Iris pigment epithelial cell (primary cell): ENCODE data around the gene PYGB.
"Not testable (repeated sequence)": the region's sequence is repeated elsewhere in the genome, so short reads cannot be mapped to it uniquely, and the experiment has no call there.

Experiments
- DNase-seq: peaks from one replicate; pipeline ENCODE4 v3.0.0-alpha.2; 2011; ENCODE audit warnings: low read depth

PYGB gene

DNA sequence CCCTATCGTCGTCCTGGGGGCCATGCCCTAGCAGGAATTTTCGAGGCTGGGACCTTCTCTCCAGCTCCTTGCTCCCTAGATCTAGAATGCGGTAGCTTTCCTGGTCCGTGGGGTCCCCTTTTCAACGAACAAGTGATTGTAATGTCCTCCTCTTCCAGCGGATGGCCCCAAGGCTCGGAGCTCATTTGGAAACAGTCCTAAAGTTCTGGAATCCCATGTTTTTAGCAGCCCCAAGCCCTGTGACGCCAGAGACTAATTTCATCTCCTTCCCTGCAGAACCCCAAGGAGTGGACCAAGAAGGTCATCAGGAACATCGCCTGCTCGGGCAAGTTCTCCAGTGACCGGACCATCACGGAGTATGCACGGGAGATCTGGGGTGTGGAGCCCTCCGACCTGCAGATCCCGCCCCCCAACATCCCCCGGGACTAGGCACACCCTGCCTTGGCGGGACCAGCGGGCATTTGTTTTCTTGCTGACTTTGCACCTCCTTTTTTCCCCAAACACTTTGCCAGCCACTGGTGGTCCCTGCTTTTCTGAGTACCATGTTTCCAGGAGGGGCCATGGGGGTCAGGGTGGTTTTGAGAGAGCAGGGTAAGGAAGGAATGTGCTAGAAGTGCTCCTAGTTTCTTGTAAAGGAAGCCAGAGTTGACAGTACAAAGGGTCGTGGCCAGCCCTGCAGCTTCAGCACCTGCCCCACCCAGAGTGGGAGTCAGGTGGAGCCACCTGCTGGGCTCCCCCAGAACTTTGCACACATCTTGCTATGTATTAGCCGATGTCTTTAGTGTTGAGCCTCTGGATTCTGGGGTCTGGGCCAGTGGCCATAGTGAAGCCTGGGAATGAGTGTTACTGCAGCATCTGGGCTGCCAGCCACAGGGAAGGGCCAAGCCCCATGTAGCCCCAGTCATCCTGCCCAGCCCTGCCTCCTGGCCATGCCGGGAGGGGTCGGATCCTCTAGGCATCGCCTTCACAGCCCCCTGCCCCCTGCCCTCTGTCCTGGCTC lies 48.5 kb downstream of the PYGB start:
- peak; percentile 19 for DNase-seq

DNA sequence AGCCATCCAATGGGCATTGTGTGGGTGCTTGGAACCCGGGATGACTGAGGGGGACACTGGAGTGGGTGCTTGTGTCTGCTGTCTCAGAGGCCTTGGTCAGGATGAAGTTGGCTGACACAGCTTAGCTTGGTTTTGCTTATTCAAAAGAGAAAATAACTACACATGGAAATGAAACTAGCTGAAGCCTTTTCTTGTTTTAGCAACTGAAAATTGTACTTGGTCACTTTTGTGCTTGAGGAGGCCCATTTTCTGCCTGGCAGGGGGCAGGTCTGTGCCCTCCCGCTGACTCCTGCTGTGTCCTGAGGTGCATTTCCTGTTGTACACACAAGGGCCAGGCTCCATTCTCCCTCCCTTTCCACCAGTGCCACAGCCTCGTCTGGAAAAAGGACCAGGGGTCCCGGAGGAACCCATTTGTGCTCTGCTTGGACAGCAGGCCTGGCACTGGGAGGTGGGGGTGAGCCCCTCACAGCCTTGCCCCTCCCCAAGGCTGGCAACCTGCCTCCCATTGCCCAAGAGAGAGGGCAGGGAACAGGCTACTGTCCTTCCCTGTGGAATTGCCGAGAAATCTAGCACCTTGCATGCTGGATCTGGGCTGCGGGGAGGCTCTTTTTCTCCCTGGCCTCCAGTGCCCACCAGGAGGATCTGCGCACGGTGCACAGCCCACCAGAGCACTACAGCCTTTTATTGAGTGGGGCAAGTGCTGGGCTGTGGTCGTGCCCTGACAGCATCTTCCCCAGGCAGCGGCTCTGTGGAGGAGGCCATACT lies 49.4 kb downstream of the PYGB start:
- DNase-seq, result no peak

- DNase-seq, result peak; percentile 48
These were observed 51.9 kb downstream of the PYGB start for GRCh38 chr20:25299806-25300205.

DNA sequence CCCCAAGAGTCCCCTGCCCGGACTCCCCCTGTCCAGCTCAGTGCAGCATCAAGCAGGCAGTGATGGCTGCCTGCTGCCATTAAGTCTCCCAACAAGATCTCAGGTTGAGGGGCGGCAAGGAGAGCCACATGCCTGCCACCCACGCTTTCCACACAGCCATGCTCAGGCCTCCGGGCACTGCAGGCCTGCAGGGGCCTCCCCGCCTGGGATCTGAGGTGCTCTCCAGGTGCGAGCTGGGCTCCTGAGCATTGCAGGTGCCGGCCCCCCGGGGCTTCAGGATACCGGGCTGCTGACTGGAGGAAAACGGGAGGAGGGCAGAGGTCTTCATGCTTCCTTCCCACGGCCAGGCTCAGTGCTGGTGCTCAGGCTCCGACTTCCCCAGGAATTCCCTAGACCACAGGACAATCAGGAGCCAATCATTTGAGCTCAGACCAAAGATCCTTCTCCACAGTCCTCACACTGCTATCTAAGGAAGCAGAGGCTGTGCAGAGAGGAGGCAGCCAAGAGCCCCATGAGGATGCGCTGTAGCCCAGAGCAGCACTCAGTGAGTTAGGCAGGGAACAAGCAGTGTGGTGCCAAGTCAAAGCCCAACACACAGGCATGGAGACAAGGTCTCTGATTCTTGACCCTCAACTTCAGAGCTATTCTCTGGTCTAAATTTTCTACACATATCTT lies 52.7 kb downstream of the PYGB start:
- peak; percentile 35 for DNase-seq

- no peak for DNase-seq
These were observed 53.6 kb downstream of the PYGB start for GRCh38 chr20:25301357-25301920.

DNA sequence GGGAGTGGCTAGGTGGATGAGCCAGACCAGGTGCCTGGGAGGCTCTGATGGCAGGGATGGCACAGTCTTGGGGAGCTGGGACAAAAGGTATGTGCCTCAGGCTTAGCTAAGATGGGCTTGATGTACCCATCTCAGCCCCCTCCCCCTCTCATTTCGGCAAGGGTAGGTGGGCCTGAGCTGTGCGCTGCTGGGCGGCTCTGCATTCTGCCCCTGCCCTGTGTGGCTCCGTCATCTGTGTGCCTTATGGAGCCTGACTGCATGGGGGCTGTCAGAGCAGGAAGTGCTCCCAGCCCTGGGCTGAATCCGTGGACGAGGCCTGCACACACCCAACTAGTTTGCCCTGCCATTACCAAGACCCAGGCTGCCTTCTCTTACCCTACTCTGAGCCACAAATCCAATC lies 54.7 kb downstream of the PYGB start:
- no peak for DNase-seq

DNA sequence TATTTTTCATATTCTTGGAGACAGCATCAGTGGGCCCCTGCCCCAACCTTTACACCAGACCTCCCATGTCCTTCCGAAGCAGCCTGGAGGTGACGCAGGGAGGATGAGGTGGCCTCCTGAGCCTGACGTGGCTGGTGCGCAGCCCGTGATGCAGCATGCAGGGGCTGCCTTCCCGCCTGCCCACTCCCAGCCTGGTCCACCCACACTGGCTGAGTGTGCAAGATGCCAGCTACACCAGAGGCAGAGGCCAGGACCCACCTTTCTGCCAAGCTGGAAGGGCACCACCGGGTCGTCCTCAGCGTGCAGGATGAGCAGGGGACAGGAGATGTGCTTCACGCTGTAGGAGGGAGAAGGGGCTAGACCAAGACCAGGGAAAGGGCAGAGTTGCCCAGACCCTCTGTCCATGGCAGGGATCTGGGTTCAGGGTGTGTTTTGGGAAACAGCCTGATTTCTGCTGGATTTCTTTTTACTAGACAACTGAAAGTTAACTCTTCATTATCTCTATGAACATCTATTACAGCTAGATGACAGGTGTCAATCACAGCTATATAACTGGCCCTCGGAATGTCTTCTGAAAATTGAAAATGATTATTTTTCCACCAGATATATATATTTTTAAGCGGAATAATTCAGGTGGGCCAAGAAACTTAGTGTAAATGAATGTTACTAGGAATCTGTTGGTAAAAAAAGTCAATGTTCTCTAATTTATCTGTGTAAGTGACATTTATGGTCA lies 55.6 kb downstream of the PYGB start:
- DNase-seq, result no peak

DNA sequence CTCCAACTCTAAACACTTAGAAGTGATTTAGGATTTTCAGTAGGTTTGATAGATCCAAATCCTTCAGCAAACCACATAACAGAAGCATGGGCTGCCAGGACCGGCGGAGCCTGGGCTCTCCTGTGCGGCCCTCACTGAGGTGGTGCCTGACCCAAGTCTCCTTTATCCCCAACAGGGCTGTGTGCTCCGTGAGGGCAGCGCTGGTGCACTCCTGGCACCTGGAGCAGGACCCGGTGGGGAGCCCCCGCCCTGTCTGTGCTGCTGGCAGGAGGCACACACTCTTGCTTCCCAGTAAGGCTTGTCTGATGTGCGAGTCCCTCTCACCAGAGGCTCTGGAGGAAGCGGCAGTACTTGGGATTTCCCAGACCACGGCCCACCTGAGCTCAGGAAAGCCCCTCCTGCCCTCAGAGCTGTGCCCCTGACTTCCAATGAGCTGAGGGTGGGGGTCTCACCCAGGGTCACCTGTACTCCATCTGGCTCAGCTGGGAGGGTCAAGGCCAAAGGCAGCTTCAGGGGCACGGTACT lies 56.2 kb downstream of the PYGB start:
- no peak for DNase-seq

DNA sequence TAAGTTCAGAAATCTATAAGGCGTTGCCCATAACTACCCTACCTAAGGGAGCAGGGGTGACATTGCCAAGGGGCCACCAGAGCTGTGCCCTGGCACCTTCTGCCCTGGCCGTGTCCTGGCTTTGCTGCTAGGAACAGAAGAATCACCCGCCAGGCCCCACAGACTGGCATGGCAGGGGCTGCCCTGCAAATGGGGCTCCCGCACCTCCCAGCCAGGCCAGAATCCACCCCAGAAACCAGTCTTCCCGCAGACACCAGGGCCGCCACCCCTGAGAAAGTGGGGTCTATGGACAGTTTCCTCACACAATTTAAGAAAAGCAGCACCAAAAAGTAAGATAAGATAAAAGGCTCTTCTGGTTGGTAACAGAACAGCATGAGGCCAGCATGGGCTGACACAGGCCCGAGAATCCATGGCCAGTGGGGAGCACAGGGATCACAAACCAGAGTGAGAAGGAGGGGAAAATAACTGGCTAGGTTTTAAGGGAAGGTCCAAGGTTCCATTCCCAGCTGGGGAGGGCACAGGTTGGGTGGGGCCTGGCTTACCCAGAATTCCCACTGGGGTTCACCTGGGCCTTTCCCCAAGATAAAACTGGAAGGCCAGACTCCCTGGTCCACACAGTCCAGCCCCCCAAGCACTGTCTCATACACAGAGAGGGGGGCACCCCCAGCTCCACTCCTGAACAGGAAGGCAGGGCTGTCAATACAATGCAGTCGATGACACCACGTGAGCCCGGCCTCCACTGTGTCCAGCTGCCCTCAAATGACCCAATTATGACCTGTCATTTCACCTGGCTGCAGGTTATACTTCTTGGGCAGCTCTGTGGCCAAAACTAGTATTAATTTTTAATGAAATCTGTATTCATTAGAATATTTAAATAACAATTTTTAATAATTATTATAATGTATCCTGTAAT lies 59.4 kb downstream of the PYGB start:
- no peak for DNase-seq

DNA sequence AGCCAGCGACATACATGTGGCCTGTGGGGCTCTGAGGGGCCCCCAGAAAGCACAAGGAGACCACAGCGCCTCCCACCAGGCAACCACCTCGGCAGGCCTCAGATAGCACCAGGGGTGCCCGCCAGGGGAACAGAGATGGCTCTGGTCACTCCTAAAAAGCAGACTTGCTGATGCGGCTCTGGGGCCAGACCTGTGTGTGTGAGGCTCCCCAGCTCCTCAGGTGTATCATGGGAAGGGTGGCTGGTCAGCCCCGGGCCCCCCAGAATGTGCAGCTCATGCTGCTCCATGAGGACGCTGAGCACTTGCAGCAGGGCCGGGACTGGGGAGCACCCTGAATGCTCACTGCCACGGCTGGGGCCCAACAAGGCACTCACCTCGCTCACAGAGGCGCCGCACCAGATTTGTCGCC lies 60.2 kb downstream of the PYGB start:
- no peak for DNase-seq

DNA sequence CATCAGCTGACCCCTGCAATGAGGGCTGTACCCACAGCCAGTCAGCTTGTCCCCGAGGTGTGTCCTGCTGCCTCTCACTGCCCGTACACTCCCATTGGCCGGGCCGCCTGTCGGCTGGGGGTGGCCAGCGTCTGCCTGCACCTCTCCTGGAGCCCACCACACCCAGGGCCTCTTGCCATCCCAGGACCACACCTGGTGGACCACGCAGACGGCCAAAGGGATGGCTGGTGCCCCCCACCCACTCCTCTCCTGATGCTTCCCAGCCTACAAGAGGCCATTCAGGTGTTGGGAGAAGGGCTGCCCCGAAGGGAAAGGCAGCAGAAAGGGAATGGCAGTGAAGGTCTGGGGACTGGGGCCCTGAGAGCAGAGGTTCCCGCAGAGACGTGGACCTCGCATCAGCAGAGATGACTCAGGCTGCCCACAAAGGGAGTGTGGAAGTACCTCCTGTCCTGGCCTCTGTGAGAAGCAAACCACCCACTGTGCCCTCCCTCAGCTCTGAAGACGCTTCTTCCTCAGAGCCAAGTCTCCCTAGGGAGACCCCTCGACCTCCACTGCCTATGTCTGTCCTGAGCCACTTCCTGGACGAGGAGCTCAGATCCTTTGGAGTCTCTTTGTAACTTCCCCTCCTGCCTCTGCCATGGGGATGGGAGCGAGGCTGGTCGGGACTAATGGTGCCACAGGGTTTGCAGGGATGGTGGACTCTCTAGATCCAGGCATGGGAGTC lies 60.9 kb downstream of the PYGB start:
- peak; percentile 86 for DNase-seq

DNA sequence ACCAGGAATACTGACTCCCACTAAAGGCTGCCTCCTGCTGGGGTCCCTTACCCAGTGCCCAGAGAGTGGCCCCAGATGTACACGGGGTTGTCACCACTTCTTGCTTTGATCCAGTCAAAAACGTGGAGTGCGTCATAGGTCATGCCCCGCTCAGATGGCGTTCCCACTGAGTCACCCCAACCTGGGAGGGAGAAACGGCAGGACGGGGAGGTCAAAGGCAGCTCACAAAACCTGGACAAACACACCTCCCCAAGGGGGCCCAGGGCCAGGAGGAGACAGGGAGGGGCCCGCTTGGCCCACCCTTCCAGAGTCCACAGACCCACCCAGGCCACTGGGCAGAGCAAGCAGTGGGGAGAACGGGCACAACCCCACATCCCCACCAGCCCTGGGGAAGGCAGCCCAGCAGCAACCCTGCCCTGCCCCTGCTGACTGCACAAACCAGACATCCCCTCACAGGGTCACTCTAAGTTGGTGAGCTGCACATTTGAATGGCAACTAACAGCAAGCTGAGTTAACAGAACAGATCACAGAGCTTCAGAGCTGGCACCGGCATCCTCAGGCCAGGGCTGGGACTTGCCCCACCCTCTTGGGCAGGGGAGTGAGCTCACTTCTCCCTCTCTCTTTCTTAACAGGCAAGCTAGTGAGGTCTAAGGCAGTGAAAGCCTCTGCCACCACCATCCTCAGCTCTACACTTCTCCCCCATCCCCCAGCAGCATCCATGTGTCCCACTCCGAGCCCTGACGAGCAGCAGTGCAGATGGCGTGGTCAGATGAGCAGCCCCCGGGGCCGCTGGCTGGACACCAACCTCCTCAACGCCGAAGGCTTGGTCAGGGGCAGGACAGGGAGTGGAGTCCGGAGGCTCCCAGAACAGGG lies 61.7 kb downstream of the PYGB start:
- peak; percentile 88 for DNase-seq

GRCh38 chr20:25310268-25310920 lies 62.5 kb downstream of the PYGB start:
- peak; percentile 97 for DNase-seq

DNA sequence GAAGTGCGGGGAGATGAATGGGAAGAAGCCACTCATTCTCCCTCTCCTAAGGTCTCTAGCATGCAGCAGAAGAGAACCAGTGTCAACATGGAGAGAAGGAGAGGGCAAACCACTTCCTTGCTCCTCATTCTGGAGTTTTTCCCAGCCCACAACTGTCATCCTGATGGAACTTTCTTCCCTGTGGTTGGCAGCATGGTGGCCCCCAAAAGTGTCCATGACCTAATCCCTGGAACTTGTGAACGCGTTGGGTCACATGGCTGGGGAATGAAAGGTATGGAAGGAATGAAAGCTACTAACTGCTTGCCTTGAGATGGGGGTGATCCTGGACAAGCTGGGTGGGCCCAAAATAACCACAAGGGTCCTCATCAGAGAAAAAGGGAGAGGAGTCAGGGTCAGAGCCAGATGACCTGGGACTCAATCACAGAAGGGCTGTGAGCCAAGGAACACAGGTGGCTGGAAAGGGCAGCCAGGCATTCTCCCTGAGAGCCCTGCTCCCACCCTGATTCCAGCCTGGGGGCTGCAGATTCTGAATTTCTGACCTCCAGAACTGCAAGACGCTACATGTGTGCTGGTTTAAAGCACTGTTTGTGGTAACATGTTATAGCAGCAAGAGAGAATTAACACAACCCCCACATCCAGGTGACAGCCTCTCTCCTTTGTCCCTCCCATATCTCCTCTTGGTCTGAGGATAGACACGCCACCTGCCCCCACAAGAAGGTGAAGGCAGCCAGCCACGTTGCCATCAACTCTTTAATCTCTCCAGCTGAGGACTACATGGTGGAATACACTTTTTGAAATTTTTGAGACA lies 63.2 kb downstream of the PYGB start:
- DNase-seq, result peak; percentile 64

- not testable (repeated sequence) for DNase-seq
These were observed 64.8 kb downstream of the PYGB start for GRCh38 chr20:25312716-25313115.

DNA sequence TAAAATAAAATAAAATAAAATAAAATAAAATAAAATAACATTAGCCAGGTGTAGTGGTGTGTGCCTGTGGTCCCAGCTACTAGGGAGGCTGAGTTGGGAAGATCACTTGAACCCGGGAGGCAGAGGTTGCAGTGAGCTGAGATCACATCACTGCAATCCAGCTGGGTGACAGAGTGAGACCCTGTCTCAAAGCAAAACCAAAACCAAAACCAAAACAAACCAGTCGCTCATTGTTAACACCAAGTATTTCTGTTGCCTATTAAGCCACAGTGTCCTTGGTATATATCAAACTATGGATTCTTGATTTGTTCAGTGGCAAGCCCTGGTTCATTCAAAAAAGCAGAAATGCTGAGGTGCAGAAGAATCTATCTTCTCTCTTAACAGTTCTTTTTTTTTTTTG lies 65.7 kb downstream of the PYGB start:
- no peak for DNase-seq
